T follicular helper cell (primary cell): Measurements from ENCODE around the gene DPYD.

ENCODE experiments used
- DNase-seq: peaks from one replicate; pipeline ENCODE4 v3.0.0-alpha.2; 2020; ENCODE audit warnings: low read depth

Gene DPYD

DNA sequence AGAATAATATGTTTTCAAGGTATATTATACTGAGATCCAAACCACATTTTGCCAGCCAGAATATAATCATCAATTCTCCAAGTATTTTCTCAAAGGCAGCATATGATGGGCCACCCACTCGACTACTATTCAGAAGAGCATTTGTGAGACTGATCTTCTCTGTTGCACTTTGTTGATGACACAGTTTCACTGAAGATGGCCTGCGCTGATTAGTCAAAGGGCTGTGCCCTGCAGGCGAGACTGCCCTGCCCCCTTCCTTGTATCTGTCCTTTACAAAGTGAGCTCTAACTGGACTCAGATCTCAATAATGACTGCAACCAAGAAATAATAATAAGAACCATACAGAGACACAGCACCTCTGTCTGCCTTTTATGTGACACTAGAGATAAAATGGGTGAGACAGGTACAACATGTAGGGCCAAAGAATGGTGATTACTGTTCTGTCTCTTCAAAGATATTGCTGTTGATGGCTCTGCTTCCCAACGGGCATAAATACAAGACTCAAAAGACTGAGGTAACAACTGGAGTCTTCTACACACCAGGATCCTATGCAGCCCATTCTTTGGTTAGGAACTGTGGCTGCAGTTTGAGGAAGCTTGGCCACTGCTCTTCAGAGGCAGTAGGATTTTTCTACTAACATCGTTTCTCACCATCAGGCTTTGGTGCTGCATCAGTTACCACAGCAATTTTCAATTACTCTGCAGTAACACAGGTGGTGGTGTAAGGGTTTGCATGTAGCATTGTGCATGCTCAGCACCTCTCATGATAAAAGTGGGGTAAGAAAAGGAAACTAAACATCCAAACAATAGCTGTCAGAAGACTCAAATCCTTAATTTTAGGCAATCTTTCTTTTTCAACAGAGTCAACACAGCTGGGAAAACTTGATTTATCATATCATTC is 718.1 kb downstream of the DPYD start:
- no peak for DNase-seq

DNA sequence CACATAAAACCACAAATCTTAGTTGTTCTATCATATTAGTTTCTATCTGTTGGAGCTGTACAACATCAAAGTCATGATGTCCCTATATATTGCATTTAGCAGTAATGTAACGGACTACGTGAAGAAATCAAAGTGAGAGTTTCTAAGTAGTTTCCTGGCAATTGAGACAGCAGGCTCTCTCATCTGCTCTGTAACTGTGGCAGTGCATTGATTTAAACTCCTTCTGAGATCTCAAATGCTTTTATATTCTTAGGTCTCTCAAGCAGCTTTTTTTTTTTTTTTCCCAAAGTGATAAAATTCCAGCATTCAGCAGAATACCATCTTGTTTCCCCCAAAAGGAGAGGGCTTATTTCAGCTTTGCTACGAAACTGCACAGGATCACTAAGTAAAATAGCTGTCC is 719.2 kb downstream of the DPYD start:
- no peak for DNase-seq

DNA sequence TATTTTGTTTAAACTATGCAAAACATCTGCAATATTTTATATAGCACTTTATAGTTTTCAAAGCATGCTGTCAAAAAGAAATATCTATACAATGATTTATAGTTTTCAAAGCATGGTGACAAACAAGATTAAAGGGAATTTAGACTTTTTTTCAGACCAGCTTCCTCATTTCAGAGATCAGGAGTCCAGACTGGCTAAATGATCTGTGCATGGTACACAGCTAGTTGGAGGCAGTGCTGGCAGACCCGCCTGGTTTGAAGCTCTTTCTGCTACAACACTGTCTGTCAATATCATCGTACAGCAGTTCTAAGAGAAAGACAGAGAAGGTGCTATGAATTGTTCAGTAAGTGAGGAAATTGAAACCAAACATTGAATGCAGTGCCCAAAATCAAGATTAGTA is 720.2 kb downstream of the DPYD start:
- no peak for DNase-seq

DNA sequence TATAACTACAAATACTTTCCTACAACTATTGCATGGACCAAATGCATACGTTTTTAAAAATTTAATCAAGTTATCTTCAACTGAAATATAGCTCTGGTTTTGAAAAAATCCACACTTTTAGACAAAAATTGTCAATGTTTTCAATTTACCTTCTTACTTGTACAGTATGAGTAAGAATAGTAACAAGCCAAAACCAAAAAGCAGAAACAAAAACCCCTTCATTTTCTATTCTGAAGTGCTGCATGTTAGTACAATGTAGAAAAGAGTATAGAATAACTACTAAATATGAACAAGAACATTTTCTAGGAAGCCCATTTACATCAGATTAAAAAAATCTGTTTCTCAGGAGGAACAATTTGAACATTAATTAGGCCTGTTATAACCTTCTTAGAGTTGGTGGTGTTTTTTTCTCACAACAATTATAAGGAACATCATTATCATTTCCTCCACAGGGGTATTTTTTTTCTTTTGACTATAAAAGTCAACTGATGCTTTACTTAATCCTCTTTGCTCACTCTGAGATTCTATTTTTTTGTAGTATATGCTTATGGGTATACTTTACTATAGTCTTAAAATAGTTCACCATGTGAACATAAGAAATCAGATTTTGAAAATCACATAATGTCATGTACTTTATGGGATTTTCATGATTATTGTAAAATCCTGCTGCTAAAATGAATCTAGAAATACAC is 723.9 kb downstream of the DPYD start:
- DNase-seq: no peak

DNA sequence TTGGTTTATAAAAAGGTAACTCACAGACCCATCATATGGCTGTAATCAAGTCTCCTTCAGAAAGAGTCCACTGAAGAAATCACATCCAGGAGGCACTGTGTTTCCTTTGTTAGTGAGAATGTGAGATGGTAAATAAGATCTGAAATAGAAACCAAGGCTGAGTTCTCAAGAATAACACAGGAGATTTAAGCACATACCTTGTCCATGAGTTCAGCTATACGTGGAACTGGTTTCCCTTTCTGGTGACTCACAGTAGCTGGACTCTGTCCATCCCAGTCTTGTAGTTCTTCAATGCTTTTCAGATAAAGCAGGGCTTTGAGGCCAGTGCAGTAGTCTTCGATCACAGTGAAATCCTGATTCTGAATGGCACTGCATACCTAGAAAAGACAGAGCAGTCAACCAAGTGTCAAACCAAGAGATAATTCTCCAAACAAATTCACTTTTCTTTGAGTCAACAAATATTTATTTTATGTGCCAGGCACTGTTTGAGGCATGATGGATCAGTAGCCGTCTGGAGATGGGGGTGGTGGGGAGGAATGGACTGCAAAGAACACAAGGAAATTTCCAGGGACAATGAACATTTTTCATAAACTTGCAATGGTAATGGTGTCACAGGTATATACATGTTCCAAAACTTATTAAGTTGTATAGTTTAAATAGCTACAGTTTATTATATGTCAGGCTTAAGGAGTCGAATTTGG is 727.8 kb downstream of the DPYD start:
- DNase-seq: no peak

DNA sequence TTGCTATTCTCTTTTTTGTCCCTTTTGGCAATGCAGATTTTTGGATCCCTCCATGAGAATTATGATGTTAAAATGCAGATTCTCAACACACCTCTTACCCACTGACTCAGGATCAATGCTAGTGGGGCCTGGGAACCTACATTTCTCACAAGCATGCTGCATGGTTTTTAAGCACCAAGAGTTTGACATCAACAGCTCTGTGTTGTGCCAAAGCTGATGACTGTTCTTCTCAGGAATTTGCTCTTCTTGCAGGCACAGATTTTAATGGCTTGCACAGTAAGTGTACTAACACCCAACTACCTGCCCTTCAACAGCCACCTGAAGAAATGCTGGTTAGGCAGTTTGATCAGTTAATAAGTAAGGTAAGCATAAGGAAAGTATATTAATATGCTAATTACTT is 730.5 kb downstream of the DPYD start:
- DNase-seq: no peak

DNA sequence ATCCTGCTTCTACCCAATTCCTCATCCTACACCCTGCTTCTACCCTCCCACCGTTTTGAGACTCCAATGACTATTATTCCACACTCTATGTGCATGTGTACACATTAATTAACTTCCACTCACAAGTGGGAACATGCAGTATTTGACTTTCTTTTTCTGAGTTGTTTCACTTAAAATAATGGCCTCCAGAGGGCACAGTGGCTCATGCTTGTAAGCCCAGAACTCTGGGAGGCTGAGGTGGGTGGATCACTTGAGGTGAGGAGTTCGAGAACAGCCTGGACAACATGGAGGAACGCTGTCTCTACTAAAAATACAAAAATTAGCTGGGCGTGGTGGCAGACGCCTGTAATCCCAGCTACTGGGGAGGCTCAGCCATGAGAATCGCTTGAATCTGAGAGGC is 734.5 kb downstream of the DPYD start:
- no peak for DNase-seq

DNA sequence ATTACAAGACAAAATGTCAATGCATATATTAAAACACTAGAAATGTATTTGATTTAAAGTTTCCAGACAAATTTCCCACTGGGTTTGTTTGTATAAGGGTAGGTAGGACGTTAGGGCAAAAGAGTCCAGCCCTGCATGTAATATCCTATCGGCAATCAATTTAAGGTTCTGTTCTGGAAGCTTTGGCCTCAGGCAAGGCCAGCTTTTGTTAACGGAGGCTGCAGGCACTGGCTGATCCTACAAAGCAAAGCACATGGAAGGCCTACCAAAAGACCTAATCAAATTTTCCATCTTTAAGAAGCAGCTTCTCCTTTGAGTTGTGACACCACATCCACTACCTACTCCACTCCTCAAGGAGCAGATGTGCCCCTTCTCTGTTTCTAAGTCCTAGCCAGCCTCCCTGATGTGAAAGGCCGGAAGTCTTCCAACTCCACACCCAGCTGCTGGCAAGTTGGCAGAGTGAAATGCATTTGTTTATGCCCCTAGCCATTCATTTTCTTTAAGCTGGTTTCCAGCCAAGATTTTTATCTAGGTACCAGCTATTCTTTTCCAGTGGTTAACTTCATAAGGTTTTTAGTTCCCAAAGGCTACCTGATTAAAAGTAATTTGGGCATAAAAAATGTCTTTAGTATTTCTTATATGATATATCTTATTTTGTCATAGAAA is 746.7 kb downstream of the DPYD start:
- DNase-seq: no peak

DNA sequence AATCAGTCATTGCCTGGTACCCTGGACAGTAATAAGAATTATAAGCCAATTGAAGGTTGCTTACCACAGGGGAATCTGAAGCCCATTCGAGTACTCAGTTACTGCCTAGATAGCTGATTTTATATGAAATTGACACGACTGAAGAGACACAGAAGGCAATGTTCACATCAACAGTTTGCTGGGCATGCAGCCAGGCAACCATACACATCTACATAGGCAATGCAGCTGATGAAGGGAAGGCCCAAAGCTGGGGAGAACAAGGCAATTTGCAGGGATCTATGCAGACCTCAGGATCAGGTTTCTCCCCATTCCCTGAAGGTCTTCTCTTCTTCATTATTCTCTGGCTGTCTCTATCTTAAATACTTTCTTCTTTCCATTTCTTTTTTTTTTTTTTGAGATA is 750.5 kb downstream of the DPYD start:
- DNase-seq: no peak

DNA sequence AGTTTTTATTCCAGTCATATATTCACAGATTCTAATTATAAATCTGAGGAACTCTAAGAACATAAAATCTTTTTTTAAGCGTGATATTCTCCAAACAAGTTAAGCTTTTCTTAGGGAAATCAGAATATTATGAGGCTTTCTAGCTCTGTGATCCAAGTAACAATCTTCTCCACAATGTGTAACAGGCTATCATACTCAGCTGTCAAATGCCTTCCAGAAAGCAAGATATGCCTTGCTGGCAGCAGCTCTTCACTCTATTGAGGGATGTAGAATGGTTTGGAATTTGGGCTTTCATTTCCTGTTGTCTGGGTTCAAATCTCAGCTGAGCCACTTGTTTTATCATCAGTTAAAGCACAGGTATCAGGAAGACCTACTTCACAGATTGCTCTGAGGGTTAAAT is 752.8 kb downstream of the DPYD start:
- DNase-seq: no peak

DNA sequence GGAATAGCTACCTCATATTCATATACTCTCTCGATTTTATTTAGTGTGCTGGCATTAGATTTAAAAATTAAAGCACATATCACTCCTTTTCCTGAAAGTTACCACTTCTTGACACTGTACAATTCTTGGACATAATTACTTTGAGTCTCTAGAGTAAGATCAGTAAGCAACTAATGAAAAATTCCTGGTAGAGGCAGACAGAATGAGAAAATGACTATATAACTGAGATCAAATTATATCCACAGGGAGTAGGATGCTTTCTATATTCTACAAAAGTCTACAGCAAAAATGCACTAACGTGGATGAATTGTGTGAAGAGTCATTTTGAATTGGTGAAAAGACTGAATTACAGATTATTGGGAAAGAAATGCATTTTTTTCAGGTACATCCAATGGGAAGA is 753.6 kb downstream of the DPYD start:
- no peak for DNase-seq

DNA sequence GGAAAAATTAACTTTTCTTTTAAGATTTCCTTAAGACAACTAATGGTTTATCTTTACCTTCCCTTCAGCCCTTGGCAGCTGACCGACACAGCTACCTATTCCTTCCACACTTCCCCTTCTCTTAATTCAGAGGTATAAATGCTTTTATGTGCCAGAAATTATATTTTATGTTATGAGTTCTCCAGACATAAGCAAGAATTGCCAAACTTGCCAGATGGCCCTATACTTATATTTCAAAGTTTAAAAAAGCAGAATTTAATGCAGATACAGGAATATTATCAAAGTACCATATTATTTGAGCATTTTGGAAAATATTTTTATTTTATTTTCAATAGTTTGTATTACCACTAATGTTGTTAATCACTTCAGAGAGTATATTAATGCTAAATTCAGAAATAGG is 754.2 kb downstream of the DPYD start:
- no peak for DNase-seq

DNA sequence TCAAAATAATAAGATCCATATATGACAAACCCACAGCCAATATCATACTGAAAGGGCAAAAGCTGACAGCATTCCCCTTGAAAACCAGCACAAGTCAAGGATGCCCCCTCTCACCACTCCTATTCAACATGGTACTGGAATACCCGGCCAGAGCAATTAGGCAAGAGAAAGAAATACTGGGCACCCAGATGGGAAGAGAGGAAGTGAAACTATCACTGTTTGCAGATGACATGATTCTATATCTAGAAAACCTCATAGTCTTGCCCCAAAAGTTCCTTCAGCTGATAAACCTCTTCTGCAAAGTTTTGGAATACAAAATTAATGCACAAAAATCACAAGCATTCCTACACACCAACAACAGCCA is 756.6 kb downstream of the DPYD start:
- DNase-seq: no peak

DNA sequence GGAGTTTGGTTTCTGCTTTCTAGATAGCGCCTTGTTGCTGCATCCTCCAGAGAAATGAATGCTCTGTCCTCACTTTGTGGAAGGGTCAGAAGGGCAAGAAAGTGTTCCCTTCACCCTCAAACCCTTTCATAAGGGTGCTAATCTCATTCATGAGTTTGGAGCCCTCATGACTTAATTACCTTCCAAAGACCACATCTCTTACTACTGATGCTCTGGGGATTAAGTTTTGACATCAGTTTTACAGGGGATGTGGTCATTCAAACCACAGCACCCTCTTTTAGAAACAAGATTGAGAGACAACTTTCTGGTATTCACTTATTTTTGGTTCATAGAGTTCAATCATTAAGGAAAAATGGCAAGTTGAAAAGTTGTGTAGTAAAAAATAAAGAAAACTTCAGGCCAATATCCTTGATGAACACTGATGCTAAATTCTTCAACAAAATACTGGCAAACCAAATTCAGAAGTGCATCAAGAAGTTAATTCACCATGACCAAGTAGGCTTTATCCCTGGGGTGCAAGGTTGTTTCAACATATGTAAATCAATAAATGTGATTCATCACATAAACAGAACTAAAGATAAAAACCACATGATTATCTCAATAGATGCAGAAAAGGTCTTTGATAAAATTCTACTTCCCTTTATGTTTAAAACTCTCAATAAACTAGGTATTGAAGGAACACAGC is 757.1 kb downstream of the DPYD start:
- no peak for DNase-seq

DNA sequence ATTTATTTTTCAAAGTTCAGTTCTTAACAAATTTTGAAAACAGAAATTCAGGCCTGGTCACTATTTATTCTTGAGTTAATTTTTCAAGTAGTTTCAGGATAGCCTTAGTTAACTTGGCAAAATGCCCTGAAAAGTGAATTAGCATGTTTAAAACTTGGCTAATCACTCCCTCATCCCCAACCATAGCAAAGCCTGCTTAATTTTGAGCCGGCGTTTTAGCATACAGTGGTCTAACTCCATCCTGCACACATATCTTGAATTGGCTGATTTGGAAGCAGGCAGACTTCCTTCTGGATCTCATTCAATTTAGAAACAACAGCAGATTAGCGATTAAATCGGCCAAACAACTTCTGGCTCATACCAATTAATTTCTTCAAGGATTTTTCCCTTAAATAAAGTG is 760.0 kb downstream of the DPYD start:
- no peak for DNase-seq

DNA sequence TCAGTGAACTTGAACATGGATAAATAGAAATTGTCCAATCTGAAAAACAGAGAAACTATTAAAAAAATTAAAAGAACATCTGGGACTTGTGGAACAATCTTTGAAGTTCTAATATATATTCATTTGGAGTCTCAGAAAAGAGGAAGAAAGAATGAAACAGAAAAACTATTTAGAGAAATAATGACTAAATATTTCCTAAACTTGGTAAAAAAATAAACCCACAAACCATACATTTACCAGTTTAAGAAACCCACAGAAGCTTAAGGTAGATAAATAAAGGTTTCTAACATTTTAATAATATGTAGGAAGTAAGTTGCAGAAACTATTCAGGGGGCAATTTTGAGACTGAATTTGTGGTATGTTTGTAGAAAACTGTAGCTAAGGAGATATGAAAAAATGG is 761.5 kb downstream of the DPYD start:
- no peak for DNase-seq

DNA sequence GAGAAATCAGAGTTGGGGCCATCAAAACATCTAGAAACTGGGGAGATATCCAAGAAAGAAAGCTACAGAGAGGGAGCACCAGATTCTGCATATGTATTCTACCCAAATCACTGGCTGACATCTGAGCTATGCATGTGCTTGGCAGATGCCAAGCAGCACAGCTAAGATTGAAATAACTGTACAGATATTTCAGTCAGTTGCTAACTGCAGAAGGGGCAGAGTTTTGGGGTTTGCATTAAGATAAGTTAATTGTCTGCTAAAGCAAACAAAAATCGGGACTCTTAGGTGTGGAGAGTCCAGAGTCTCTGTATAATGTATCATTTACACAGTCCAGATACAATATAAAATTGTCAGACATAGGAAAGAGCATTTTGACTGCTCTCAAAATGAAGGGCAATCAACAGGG is 762.1 kb downstream of the DPYD start:
- DNase-seq: no peak

DNA sequence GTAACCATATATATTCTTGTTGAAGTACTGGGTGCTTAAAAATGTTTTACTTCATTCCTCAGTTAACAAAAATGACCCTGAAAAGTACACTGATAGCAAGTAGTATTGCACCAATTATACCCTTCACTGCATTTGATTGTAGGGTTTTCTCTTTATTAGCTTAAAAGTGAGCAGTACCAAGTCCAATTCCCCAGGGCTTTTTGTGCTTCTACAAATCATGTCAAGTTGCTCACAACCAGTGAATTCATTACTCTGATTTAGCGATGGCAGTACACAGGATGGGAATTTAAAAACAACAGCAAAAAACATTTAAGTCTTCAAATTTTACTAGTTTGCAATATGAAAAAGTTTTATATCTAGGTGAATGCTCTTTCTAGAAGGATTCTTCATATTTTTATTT is 762.8 kb downstream of the DPYD start:
- no peak for DNase-seq

DNA sequence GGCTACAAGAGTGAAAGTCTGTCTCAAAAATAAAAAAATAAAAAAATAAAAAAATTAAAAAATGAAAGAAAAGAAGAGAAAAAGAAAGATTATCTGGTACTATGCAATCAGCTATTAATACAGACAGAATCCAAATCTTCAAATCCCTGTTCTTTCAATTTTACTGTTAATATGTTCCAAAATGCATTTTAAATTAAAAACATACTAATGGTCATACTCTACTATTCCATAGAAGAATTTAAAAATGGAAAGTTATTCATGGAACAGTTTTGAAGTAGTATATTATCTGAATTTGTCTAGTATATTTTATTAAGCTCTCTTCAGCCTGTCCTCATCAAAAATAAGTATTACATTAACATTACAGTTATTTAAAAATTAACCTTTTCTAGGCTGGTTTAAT is 769.2 kb downstream of the DPYD start:
- no peak for DNase-seq

DNA sequence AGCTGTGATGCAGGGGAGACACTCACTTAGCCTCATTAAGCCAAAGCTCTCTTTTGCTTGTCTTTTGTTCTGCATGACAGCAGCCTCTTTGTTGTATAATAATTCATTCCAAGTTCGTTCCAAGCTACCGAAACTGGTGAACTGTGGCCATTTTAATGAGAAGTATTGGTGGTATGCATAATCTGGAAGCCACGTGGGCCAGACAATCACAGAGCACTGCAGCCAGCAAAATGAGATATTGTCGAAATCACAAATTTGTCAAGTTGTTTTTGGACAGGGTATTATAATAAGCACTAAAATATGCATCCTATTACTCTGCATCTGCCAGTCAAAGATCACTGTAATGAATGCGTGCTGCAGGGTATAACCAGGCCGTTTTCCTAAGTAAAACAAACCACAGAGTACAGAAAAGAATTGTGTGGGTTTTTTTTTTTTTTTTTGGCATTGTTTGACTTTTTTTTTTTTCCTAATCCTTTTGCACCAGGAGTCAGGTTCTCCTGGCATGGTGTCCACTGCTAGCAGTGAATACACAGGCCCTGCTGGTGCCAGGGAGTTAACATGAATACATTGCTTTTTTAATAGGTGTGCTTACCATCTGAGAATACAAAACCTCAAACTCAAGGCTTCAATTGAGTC is 775.4 kb downstream of the DPYD start:
- DNase-seq: no peak

DNA sequence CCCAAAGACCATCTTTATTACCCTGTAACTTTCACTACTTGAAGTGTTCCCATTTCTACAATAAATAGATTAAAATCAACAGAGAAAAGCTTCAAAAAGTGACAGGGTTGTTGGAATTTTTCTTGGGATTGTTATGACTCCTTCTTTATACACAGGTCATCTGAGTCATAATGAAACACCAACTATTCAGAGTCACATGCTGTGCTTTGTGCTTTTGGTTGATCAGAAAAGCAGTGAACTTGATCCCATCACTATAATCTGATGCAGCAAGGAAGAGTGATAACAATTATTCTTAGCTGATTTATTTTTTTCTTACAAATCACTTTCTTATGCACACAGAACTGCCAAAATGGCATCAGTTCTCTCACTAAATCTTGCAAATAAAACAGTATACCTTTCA is 776.3 kb downstream of the DPYD start:
- DNase-seq: no peak
